GM12872 (cell line): ENCODE data around the gene TP53TG5.

Experiments
- CTCF ChIP-seq: IDR thresholded peaks from 3 replicates; pipeline ENCODE4 v1.5.1; 2011; ENCODE audit warnings: low read depth, mild to moderate bottlenecking, low read length, moderate library complexity; ENCODE audit not compliant: insufficient read depth

The TP53TG5 gene

GRCh38 chr20:45400346-45401031, 22.4 kb upstream of the TP53TG5 start:
- no peak for TF ChIP-seq CTCF

- no peak for TF ChIP-seq CTCF
Observed at GRCh38 chr20:45399018-45399417, 20.9 kb upstream of the TP53TG5 start.

GRCh38 chr20:45395114-45395415, 16.9 kb upstream of the TP53TG5 start:
- TF ChIP-seq CTCF = no peak

GRCh38 chr20:45394221-45395113, 16.3 kb upstream of the TP53TG5 start:
- no peak for TF ChIP-seq CTCF

- no peak for TF ChIP-seq CTCF
Observed at GRCh38 chr20:45392733-45393132, 14.6 kb upstream of the TP53TG5 start.

- TF ChIP-seq CTCF = no peak
Observed at GRCh38 chr20:45391559-45391958, 13.4 kb upstream of the TP53TG5 start.

GRCh38 chr20:45390931-45391330, 12.8 kb upstream of the TP53TG5 start:
- TF ChIP-seq CTCF = no peak
